Calu3 (cell line): ENCODE measurements around the gene BEX2. TPM values are rescaled to one million over a fixed set of nuclear protein-coding genes. Genes with fewer than 3 reads are reported as not detected.

Source experiments
- BruUV-seq: library from RNA; stranded (reverse); fragments of 400-500 nt; replicated peaks from 2 replicates; lab custom pipeline; 2021; lab: Mats Ljungman, UMichigan
- CTCF ChIA-PET: fragments of 300-600 bp; sonication (Branson Sonifier 250); formaldehyde crosslinking; loops from one replicate; lab custom pipeline; 2022; ENCODE audit warnings: antibody characterized with exemption; lab: Charles Lee
- DNase-seq: peaks from one replicate; pipeline ENCODE4 v3.0.0; 2022
- H3K27ac Mint-ChIP-seq: one replicate; pipeline ENCODE4 v1.8.0; 2022; ENCODE audit warnings: mixed read lengths; ENCODE audit not compliant: unreplicated experiment
- H3K27me3 Mint-ChIP-seq: one replicate; pipeline ENCODE4 v1.8.0; 2022; ENCODE audit warnings: mixed read lengths; ENCODE audit not compliant: unreplicated experiment
- H3K36me3 Mint-ChIP-seq: one replicate; pipeline ENCODE4 v1.8.0; 2022; ENCODE audit warnings: mild to moderate bottlenecking, moderate library complexity, mixed read lengths; ENCODE audit not compliant: insufficient read depth, unreplicated experiment
- H3K4me1 Mint-ChIP-seq: one replicate; pipeline ENCODE4 v1.8.0; 2022; ENCODE audit warnings: mild to moderate bottlenecking, low read depth, mixed read lengths; ENCODE audit not compliant: unreplicated experiment
- H3K4me3 Mint-ChIP-seq: one replicate; pipeline ENCODE4 v1.8.0; 2022; ENCODE audit warnings: mild to moderate bottlenecking, low read depth, moderate library complexity, mixed read lengths; ENCODE audit not compliant: unreplicated experiment
- H3K9me3 Mint-ChIP-seq: one replicate; pipeline ENCODE4 v1.8.0; 2022; ENCODE audit warnings: low read depth, mixed read lengths; ENCODE audit not compliant: unreplicated experiment
- intact Hi-C: fragments of 100-400 bp; cut with micrococcal nuclease; formaldehyde crosslinking; loops from one replicate; pipeline ENCODE4 v1.10.0; 2022; ENCODE audit not compliant: unreplicated experiment
- total RNA-seq: library from RNA; stranded (reverse); gene quantifications from 2 replicates; pipeline ENCODE4 v1.2.3, GENCODE V29; 2022
- TF ChIP-seq, protein P1 (sequence below): fragments of 200-600 bp; IDR thresholded peaks from one replicate; pipeline ENCODE4 v1.8.0; 2022; ENCODE audit warnings: antibody characterized with exemption; ENCODE audit not compliant: unreplicated experiment

BEX2 gene
- total RNA-seq, 1 experiment from 2014 or later = 4.0 TPM

DNA sequence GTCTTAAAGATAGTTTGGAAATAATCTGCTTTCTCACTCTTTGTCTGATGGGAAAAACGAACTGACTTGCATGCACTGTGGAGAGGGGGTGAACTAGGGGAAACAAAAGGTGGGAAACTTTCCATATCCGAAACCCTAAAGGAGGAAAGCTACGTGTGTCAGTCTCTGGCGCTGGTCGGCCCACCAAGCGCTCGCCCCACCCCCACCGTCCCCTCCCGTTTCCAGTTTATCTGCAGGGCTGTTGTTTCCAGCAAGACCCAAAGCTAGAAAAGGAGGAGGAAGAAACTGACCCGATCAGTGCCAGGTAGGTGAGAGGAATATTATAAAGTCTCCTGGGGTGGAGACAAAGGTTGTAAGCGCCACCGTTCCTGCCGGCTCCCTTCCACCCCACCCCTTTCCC is 46.1 kb upstream of the BEX2 start:
- Mint-ChIP-seq H3K27me3 (no peaks in the 10 kb centered on the region), H3K27ac (peak overlapping the region; percentile 93), H3K4me3 (peak overlapping the region; percentile 86), H3K4me1 (peaks cover 25% of the 10 kb centered on the region), H3K9me3 (no peaks in the 10 kb centered on the region), H3K36me3 (peaks cover 23% of the 10 kb centered on the region)
- TF ChIP-seq, protein P1, sequence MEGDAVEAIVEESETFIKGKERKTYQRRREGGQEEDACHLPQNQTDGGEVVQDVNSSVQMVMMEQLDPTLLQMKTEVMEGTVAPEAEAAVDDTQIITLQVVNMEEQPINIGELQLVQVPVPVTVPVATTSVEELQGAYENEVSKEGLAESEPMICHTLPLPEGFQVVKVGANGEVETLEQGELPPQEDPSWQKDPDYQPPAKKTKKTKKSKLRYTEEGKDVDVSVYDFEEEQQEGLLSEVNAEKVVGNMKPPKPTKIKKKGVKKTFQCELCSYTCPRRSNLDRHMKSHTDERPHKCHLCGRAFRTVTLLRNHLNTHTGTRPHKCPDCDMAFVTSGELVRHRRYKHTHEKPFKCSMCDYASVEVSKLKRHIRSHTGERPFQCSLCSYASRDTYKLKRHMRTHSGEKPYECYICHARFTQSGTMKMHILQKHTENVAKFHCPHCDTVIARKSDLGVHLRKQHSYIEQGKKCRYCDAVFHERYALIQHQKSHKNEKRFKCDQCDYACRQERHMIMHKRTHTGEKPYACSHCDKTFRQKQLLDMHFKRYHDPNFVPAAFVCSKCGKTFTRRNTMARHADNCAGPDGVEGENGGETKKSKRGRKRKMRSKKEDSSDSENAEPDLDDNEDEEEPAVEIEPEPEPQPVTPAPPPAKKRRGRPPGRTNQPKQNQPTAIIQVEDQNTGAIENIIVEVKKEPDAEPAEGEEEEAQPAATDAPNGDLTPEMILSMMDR = no peak
- DNase-seq = no peak
- intact Hi-C loops = no loop called here
- CTCF ChIA-PET = no interaction called here
- TSS peak; percentile 82 for BruUV-seq

DNA sequence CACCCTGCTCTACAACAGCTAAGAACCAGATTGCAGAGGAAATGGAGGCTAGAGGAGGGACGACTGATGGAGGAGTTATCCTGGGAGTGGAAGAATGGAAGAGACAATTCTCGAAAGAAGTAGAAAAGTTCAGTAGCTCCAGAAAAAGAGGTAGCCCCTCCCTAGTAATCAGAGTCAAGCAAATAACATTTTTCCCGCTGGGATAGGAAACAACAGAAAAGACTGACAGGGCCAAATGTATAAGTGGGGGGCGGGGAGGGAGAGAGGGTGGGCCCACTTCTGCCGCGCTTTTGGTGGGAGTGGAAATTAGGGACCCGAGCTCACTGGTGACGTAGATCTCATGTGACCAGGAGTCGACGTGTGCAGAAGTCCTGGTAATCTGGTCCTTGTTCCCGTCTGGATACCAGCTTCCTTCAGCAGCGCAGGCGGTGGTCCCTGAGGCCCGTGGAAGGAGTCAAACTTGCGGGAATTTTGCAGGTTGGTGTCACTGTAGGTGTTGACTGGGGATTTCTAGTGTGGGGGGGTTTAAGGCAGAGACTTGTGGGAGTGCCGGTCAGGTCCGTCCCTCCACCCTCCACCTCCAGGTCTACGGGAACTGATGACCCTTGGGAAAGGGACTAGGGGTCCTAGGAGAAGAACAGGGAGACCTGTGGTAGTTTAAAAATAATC is 45.5 kb upstream of the BEX2 start, which contains the start of gene TCEAL9:
Gene TCEAL9, plus strand, starts transcription at position 377 of the 669 bp plus-strand sequence. CDS start 1,179 bp downstream, outside the sequence.
- H3K9me3 Mint-ChIP-seq = no peaks in the 10 kb centered on the region
- no peaks in the 10 kb centered on the region for H3K27me3 Mint-ChIP-seq
- H3K4me1 Mint-ChIP-seq = peaks cover 25% of the 10 kb centered on the region
- H3K4me3 Mint-ChIP-seq = peak within 1 kb of the TSS; percentile 86
- H3K27ac Mint-ChIP-seq = peak within 1 kb of the TSS; percentile 93
- DNase-seq = peak; percentile 30
- intact Hi-C loops = no loop called here
- H3K36me3 Mint-ChIP-seq = peaks cover 23% of the 10 kb centered on the region
- CTCF ChIA-PET = no interaction called here
- TF ChIP-seq, protein P1 = no peak
- no TSS peak for BruUV-seq

DNA sequence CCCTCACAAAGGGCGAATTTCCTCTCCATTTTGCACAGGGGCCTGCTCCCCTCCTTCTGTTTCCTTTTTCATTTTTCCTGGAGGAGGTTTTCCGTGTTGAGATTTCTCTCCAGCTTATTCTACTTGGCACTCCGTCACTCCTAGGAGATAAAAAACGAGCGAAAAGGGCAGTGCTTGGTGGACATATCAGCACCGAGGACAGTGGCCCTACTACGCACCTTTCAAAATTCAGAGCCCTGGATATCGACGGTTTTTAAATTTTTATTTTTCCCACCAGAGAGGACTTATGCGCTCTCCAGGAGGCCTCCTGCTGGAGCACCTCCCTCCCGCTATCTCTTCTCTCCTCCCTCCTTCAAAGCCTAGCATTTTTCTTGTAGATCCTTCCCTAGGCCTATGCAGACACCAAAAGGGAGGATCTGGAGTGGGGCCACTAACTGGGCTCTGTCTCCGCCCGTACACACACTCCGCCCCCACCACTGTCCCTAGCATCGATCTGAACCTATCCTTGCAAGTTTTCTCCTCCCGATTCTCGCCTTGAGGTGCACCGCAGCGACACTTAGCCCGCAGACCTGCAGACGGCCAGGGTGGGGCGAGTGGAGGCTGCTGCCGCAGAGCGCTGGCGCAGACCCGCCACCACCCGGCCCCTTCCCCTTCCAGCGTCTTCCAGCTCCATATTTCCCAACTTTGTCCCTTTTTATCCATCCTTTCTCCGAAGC is 37.0 kb upstream of the BEX2 start:
- TF ChIP-seq, protein P1 = no peak
- H3K9me3 Mint-ChIP-seq = no peaks in the 10 kb centered on the region
- H3K4me3 Mint-ChIP-seq = no peak overlapping the region
- DNase-seq = no peak
- CTCF ChIA-PET = no interaction called here
- H3K36me3 Mint-ChIP-seq = no peaks in the 10 kb centered on the region
- no peak overlapping the region for H3K27ac Mint-ChIP-seq
- BruUV-seq = no TSS peak
- intact Hi-C loops = no loop called here
- H3K4me1 Mint-ChIP-seq = peaks cover 8% of the 10 kb centered on the region
- no peaks in the 10 kb centered on the region for H3K27me3 Mint-ChIP-seq

DNA sequence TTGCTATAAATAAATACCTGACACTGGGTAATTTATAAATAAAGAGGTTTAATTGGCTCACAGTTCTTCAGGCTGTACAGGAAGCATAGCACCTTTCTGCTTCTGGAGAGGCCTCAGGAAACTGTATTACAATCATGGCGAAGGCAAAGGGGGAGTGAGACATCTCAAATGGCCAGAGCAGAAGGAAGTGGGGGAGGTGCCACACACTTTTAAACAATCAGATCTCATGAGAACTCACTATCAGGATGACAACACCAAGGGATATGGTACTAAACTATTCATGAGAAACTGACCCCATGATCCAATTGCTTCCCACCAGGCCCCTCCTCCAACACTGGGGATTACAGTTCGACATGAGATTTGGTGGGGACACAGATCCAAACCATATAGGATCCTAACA is 33.8 kb upstream of the BEX2 start:
- CTCF ChIA-PET = no interaction called here
- intact Hi-C loops = loop anchor here (5.0 kb wide), 1 partner anchor 132 kb away; no protein-coding TSS in a partner anchor
- Mint-ChIP-seq H3K9me3 (no peaks in the 10 kb centered on the region), H3K4me1 (no peaks in the 10 kb centered on the region), H3K27me3 (no peaks in the 10 kb centered on the region), H3K4me3 (no peak overlapping the region), H3K27ac (no peak overlapping the region), H3K36me3 (no peaks in the 10 kb centered on the region)
- DNase-seq = no peak
- no TSS peak for BruUV-seq
- TF ChIP-seq, protein P1 = no peak
